ENCODE measurements around the gene CEACAM1.
"Not testable (repeated sequence)": the region's sequence is repeated elsewhere in the genome, so short reads cannot be mapped to it uniquely, and the experiment has no call there.

Gene CEACAM1

DNA sequence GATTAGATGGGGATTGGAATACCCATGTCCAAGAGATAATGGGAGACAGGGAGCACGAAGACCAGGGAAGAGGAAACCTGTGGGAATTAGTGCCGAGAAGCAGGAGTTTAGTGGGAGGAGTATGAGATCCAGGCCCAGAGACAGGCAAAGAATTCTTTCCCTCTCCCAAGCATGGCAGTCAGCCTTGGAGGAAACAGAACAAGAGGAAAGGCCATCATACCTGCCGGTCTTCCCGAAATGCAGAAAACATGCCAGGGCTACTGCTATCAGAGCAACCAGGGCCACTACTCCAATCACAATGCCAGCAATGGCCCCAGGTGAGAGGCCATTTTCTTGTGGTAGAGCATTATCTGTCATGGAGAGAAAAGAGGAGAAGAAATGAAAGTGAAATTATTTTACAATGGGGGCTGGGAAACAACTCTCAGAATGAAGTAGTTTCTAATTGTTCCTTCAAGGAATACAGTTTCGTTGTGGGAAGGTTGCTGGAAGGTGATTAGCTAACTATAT lies 16.1 kb downstream of the CEACAM1 start:
- DNase-seq (ENCODE audit: low read depth in 2 of 2) = no peak

DNA sequence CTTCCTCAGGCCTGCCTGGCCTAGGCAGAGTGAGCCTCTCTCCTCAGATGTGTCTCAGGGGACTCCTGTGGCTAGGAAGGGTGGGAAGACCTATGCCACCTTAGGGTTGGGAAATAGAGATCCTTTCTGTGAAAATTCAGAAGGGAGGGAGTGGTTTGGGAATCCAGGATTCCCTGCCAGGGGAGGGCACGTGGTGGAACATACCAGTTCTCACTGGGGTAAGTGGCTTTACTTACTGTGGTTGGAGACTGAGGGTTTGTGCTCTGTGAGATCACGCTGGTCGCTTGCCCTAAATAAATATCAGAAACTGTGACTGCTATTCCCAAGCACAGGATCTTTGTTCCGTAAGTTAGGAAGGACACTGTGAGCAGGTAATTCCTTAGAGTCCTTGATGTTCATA lies 16.9 kb downstream of the CEACAM1 start:
- no peak for DNase-seq (ENCODE audit: low read depth in 2 of 2)

DNA sequence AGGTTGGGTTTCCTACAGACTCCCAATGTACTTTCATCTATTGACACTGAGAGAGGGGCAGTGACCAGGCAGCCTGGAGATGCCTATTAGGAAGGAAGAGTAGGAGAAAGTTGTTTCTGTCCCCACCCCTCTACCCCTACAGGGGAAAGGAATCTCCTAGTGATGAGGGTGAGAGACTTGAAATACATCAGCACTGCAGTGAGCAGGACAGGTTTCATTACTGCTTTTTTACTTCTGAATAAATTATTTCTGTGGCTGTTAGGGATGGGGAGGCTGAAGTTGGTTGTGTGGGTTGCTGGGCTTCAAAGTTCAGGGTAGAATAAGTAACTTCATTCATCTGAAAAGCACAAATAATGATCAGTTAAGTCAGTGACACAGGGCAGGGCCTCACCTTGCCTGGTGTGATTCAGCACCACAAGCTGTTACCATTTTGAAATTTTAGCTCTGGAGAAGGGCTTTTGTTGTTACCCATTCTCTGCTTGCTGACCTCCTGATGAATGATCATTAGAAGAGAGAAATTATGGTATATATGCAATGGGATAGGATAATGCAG lies 19.3 kb downstream of the CEACAM1 start:
- DNase-seq (ENCODE audit: low read depth in 2 of 2) = no peak

DNA sequence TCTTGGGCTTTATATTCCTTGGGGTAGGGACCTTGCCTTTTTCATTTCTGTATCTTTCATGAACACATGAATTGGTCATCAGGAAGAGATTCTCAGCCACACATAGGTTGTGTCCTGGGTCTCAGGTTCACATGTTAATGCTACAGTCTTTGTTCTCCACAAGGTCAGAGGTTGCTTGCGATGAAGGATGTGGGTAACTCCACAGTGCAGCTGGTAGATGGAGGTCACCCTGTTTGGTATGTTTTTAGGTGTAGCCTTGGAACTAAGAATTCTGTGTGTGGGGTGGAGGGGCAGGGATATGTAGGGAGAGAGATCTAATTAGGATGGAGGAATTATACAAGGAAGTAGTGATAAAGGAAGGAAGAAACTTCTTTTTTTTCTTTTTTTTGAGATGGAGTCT lies 23.2 kb downstream of the CEACAM1 start:
- no peak for DNase-seq (ENCODE audit: low read depth in 2 of 2)

DNA sequence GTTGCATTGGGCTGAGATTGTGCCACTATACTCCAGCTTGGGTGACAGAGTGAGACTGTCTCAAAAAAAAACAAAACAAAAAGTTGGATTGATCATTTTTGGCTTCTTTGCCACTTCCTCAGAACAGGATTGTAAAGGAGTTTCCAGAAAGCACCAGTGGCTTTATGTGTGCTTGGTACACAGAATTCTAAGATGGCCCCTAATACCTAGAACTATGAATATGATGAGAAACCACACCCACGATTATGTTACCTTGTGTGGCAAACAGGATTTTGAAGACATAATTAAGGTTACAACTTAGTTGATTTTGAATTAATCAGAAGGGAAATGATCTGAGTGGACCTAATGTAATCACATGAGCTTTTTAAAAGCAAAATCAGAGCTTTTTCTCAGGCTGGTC lies 26.5 kb downstream of the CEACAM1 start:
- no peak for DNase-seq (ENCODE audit: low read depth in 2 of 2)

DNA sequence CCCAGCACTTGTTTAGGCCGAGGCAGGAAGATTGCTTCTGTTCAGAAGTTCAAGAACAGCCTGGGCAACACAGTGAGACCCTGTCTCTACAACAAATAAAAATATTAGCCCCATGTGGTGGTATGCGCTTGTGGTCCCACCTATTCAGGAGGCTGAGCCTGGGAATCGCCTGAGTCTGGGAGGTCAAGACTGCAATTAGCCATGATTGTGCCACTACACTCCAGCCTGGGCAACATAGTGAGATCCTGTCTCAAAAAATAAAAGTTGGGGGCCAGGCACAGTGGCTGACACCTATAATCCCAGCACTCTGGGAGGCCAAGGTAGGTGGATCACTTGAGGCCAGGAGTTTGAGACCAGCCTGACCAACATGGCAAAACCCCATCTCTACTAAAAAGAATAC lies 27.0 kb downstream of the CEACAM1 start:
- DNase-seq (ENCODE audit: low read depth in 2 of 2) = not testable (repeated sequence)

DNA sequence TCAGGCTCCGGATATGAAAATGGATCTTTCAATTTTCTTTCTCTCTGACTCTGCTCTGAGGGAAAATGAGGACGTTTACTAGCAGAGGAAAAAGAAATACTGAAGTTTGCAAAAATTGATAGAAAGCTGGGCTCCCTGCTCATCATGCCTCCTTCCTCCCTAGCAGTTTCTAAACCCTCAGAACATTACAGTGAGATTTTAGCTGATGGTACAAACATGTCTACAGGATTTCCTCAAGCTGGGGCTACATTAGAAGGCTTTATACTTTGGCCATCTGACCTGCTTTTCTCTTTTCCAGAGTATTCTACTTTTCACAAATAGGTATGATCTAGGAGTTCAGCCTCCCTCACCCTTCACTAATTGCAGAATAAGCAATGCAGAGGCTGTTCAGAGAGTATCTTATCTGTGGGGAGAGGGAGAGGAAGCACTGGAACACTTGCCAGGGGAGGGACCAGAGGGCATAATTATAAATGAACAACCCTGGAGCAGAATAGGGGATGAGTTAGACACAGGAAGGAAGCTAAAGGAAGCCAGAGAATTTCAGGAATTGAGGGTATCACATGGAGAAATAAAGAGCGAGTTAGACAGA lies 30.0 kb downstream of the CEACAM1 start:
- no peak for DNase-seq (ENCODE audit: low read depth in 2 of 2)

DNA sequence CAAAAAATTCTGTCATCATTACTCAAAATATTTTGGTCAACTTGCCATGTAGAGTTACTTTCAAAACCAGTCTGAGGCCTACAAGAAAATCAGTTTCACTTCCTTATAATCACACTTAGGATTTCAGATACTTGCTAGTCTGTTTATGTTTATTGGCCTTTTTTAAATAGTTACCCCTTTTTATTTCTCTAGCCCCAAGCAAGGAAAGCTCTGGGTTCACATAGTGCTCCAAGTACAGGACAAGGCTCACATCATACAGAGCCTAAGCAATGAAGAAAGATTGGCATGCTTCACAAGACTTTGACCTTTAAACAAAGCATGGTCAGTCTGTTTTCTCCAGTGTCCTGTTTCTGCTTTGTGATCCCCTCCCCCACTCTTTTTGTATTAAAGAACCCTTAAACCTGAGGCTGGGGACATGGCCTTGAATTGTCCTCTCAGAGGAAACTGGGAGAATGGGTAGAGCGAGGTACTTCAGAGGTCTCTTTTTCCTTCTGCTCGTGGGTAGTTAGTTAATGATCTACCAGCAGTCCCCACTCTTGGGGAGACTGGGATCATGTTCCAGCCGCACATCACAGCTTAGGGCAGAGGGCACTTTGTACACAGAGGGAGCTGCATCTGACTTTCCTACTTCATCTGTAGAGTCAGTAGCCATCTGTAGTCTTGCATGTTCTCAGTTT lies 30.7 kb downstream of the CEACAM1 start:
- DNase-seq (ENCODE audit: low read depth in 2 of 2) = no peak

DNA sequence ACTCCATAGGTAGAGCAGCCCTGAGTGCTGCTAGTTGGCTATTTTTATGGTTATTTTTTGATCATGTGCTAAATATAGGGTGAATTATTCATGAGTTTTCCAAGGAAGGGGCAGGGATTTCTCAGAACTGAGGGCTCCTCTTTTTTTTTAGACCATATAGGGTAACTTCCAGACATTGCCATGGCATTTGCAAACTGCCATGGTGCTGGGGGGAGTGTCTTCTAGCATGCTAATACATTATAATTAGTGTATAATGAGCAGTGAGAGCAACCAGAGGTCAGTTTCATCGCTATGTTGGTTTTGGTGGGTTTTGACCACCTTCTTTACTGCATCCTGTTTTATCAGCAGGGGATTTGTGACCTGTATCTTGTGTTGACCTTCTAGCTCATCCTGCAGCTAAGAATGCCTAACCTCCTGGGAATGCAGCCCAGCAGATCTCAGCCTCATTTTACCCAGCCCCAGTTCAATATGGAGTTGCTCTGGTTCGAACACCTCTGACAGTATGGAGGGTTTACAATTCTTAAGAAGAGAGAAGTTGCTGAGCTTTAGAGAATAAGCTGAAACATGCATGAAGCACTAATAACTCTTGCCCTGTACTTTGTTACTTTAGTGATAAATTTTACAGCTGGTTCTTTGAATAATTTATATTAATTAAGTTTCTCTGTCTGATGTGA lies 31.7 kb downstream of the CEACAM1 start:
- no peak for DNase-seq (ENCODE audit: low read depth in 2 of 2)

DNA sequence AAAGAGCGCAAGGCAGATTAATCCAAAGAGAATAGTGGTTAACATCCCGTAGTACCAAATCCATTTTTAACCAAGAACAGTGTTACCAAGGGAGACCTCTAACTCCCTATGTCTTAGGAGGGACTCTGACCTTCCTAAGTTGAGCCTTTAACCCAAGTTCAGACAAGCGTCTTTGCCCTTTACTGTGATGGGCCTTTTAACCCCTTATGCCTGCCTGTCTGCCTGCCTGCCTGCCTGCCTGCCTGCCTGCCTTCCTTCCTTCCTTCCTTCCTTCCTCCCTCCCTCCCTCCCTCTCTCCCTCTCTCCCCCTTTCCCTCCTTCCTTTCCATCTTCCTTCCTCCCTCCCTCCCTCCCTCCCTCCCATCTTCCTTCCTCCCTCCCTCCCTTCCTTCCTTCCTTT lies 32.6 kb downstream of the CEACAM1 start:
- DNase-seq (ENCODE audit: low read depth in 2 of 2) = no peak

DNA sequence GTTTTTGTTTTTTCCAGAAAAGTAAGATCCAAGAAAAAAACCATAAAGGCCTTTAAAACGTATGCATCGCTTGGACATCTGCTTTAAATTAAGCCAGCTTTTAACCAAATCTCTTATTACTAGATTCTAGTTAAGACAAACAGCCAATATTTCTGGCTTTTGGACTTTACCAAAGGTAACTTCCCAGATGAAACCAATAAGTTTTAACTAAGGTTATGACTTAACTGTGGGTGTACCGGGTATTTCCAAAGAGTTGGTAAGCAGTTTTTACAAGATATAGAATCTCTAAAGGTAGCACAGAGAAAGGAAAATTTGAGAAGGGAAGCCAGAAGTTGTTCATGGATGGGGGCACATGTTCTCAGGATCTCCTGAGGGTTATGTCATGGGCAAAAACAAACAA lies 34.0 kb downstream of the CEACAM1 start:
- DNase-seq (ENCODE audit: low read depth in 2 of 2) = no peak

DNA sequence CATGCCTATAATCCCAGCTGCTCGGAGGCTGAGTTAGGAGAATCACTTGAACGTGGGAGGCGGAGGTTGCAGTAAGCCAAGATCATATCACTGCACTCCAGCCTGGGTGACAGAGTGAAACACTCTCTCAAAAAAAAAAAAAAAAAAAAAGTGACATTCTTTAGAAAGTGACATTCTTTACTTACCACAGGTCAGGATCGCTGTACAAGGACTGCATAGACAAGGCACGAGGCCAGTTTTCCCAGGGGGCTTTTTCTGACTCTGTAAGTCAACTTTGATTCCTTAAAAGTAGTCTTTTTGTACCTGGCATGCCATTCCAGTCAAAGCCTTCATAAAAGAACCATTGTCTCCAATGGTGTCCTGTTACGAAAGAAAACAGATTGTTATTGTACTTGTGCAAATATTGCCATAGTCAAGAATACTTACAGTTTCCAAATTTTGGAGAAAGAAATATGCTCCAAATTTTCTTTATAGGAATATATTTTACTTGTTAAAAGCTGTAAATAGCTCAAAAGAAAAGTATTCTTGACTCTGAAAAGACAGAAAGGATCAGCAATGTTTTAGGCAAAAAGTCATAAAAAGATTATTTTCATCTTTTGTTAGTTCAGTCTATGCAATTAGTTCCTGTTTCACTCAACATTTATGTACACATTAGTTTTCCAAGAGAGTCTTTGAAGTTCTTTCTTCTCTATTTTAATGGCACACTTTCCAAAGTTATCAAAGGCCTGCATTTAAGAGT lies 39.3 kb downstream of the CEACAM1 start:
- no peak for DNase-seq (ENCODE audit: low read depth in 2 of 2)

DNA sequence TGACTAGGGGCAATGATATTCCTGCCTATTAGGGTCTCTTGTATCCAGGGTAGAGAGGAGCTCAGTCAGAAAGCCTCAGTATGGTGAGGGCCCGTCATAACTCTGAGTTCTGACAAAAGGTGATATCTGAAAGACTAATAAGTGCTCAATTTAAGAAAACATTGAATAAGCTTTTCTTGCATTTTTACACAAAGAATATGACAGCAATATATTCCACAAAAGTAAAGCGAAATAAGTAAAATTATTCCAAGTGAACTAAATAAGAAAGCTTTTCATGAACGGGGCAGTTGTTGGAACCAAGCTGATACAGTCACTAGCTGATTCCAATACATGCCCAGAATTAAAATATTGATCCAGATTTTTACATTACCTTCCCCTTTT lies 40.5 kb downstream of the CEACAM1 start:
- DNase-seq (ENCODE audit: low read depth in 2 of 2) = no peak

DNA sequence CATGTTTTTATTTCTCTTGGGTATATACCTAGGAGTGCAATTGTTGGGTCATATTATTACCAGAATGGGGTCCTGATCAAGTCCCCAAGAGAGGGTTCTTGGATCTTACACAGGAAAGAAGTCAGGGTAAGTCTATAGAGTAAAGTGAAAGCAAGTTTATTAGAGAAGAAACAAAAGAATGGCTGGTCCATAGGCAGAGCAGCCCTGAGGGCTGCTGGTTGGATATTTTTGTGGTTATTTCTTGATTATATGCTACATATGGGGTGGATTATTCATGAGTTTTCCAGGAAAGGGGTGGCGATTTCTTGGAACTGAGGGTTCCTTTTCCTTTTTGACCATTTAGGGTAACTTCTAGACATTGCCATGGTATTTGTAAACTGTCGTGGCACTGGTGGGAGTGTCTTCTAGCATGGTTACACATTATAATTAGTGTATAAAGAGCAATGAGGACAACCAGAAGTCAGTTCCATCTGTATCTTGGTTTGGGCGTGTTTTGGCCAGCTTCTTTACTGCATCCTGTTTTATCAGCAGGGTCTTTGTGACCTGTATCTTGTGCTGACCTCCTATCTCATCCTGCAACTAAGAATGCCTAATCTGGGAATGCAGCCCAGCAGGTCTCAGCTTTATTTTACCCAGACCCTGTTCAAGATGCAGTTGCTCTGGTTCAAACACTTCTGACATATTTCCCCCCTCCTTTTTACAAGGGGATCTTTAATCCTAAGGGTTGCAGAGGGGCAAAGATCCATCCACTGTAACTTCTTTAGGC lies 41.1 kb downstream of the CEACAM1 start:
- DNase-seq (ENCODE audit: low read depth in 2 of 2) = no peak

DNA sequence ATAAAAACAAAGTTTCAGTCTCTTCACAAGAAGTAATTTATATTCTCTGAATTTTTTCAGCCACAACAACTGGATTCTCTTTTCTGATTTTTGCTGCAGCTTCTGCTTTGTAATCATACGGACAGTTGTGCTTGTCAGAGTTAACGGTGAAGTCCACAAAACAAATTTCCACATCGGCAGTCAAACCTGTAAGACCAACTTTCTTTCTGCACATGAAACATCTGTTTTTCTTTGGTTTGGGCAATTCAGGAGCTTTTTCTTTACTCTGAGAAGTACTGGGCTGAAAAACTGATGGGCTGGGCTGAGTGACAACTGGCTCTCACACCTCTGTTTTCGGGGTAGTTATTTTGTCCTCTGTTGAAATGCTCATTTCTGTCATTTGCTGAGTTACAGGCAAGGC lies 43.2 kb downstream of the CEACAM1 start:
- DNase-seq (ENCODE audit: low read depth in 2 of 2) = not testable (repeated sequence)

DNA sequence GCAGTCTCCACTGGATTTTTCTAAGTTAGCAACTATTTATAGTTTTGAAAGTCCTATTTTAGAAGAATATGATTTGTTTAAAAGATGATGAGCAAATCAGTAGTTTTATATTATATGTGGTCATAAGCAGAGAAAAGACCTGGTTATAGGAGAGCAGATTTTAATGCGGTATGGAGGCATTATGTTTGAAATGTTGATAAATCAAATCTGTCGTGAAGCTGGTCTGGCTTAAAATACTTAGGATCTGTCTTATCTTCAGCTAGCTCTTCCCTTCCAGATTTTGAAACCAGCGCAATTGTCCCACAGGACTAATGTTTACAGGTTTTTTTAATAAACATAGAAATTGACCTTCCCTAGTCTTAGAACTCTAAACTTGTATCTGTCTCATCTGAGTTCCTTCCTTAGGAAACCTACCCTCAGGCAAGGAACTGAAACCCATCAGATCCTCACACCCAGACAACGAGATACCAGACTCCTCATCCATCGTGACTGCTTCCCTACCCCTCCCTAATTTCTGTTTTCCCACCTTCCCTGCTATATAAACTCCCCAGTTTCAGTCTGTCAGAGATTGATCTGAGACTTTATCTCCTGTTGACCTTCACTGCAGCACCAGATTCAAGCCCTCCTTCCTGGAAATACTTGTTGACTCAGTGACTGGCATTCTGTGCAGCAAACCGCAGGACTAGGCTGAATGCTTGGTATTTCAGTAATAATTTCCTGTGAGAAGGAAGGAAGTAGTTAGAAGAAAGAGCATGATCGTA lies 47.8 kb downstream of the CEACAM1 start:
- DNase-seq (ENCODE audit: low read depth in 2 of 2) = peak in 1 of 2 donors; percentile 18

DNA sequence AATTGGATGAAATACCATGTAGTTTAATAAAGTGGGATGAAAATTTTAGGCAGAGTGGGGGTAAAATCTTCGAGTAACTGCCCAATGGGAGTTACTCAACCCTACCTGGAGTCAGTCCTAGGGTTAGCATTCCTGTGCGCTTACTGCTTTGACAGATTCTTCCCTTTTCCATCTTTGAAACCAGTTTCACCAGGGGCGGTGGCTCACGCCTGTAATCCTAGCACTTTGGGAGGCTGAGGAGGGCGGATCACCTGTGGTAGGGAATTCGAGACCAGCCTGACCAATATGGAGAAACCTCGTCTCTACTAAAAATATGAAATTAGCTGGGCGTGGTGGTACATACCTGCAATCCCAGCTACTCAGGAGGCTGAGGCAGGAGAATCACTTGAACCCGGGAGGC lies 48.5 kb downstream of the CEACAM1 start:
- DNase-seq (ENCODE audit: low read depth in 2 of 2) = no peak

DNA sequence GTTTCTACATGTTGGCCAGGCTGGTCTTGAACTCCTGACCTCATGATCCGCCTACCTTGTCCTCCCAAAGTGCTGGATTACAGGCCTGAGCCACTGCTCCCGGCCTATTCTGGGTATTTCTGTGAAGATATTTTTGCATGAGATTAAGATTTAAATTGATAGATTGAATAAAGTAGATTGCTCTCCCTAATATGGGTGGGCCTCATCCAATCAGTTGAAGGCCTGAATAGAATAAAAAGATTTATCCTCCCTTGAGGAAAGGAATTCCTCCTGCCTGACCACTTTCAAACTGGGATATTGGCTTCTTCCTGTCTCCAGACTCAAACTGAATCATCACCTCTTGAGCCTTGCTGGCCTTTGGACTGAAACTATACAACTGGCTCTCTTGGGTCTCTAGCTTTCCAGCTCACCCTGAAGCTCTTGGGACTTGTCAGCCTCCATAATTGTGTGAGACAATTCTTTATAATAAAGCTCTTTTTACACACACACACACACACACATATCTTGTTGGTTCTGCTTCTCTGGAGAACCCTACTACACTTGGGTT lies 49.4 kb downstream of the CEACAM1 start:
- DNase-seq (ENCODE audit: low read depth in 2 of 2) = no peak

DNA sequence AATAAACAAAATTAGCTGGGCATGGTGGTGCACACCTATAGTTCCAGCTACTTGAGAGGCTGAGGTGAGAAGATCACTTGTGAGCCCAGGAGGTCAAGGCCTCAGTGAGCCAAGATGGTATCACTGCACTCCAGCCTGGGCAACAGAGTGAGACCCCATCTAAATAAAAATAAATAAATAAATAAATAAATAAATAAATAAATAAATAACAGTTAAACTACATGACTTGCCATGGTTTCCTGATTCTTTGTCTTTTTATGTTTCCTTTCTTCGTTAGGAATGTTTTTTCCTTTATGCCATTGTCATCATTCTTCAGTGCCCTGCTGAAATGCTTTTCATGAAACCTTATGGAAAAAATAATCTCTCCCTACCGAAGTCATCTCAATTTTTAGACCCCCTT lies 50.3 kb downstream of the CEACAM1 start:
- no peak for DNase-seq (ENCODE audit: low read depth in 2 of 2)

DNA sequence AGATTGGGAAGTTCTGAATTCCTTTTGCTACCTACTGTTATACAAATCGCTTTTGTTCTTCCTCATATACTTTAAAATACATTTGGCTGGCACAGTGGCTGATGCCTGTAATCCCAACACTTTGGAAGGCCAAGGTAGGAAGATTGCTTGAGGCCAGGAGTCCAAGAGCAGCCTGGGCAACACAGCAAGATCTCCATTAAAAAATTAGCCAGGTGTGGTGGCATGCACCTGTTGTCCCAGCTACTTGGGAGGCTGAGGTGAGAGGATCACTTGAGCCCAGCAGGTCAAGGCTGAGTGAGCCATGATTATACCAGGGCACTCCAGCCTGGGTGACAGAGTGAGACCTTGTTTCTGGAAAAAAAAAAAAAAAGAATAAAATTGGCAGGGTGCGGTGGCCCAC lies 51.2 kb downstream of the CEACAM1 start:
- DNase-seq (ENCODE audit: low read depth in 2 of 2) = no peak
